Gastrocnemius medialis (tissue), 4 donors: ENCODE measurements around the gene FAM222B. TPM values are rescaled to one million over a fixed set of nuclear protein-coding genes. Genes with fewer than 3 reads are reported as not detected.

ENCODE experiments used
- ATAC-seq, 2 donors: fragments of 150-250 bp; one replicate each; pipeline ENCODE4 v1.9.1; 2016
- DNase-seq, 2 donors: peaks; one replicate each; pipeline ENCODE4 v3.0.0-alpha.2; 2019
- H3K27ac ChIP-seq, 4 donors: fragments of 200-600 bp; sonication (generic); 1 replicate in 1 of 4; 2 replicates in 3 of 4; pipeline ENCODE4 v1.5.1; 2016 to 2018; ENCODE audit warnings: mild to moderate bottlenecking in 2 of 4, moderate library complexity in 1 of 4
- H3K27me3 ChIP-seq, 3 donors: fragments of 200-600 bp; sonication (generic) in 2 of 3; 1 replicate in 1 of 3; 2 replicates in 2 of 3; pipeline versions ENCODE4 v1.5.1 to v1.6.0; 2016 to 2019; ENCODE audit warnings: mild to moderate bottlenecking in 1 of 3, moderate library complexity in 1 of 3
- H3K36me3 ChIP-seq, 2 donors: fragments of 200-600 bp; sonication (generic) in 1 of 2; one replicate each; pipeline ENCODE4 v1.5.1; 2017 to 2018
- H3K4me1 ChIP-seq, 2 donors: fragments of 200-600 bp; sonication (generic) in 1 of 2; one replicate each; pipeline ENCODE4 v1.5.1; 2016 to 2017; ENCODE audit warnings: mild to moderate bottlenecking in 2 of 2
- H3K4me3 ChIP-seq, 4 donors: fragments of 200-600 bp; sonication (generic) in 3 of 4; 1 replicate in 1 of 4; 2 replicates in 3 of 4; pipeline ENCODE4 v1.5.1; 2016 to 2019; ENCODE audit warnings: mild to moderate bottlenecking in 2 of 4
- H3K9me3 ChIP-seq, 3 donors: fragments of 200-600 bp; sonication (generic) in 2 of 3; 1 replicate in 1 of 3; 2 replicates in 2 of 3; pipeline ENCODE4 v1.5.1; 2016 to 2019
- POLR2A ChIP-seq, 2 donors: fragments of 450-650 bp; IDR thresholded peaks; one replicate each; pipeline ENCODE4 v1.6.1; 2017; ENCODE audit warnings: antibody characterized with exemption in 2 of 2, mild to moderate bottlenecking in 2 of 2, moderate library complexity in 2 of 2
- in situ Hi-C, 4 donors: fragments of 200-750 bp; cut with MboI; loops; one replicate each; pipeline versions ENCODE4 v1.15.0 to v1.8.0; 2017; ENCODE audit warnings: low sequenced_read_pairs in 4 of 4
- intact Hi-C: fragments of 100-400 bp; cut with DNase I; formaldehyde crosslinking; loops from one replicate; pipeline ENCODE4 v1.15.1; 2023; ENCODE audit warnings: low total_unique reads
- total RNA-seq, 4 donors: library from RNA; depleted of rRNA; stranded (reverse); fragments of >200 nt; gene quantifications; one replicate each; pipeline versions ENCODE4 v1.1.0 to v1.2.3, GENCODE V29; 2016
- TF ChIP-seq, protein P1 (sequence below), 5 experiments: fragments of 450-650 bp in 3 of 5; fragments of 200-600 bp in 2 of 5; sonication (generic) in 2 of 5; IDR thresholded peaks in 4 of 5; conservative IDR thresholded peaks in 1 of 5; 1 replicate in 4 of 5; 2 replicates in 1 of 5; pipeline ENCODE4 v1.5.1; 2016 to 2019; ENCODE audit warnings: antibody characterized with exemption in 5 of 5, mild to moderate bottlenecking in 3 of 5, moderate library complexity in 3 of 5

FAM222B gene
- total RNA-seq, 4 donors from 2014 or later, result 36.2 to 82.6 (median 66.8) TPM

DNA sequence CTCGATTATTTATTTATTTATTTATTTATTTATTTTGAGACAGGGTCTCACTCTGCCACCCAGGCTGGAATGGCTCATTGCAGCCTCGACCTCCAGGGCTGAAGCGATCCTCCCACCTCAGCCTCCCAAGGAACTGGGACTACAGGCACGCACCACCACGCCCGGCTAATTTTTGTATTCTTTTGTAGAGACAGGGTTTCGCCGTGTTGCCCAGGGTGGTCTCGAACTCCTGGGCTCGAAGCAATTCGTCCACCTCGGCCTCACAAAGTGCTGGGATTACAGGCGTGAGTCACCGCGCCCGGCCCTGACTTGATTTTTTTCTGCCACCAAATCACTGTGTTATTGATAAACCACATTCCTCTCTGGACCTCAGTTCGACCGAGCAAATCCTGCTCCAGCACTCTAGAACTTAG is 123.6 kb downstream of the FAM222B start:
- Histone ChIP-seq H3K36me3 (peaks cover 4 to 33% of the 10 kb centered on the region in 2 donors), H3K27ac (peak overlapping the region; percentile 86 to 90 (median 88)), H3K27me3 (peaks cover 2 to 17% (median 11%) of the 10 kb centered on the region in 3 donors), H3K9me3 (no peaks in the 10 kb centered on the region), H3K4me1 (peaks cover 31 to 33% of the 10 kb centered on the region in 2 donors), H3K4me3 (peak overlapping the region; percentile 77 to 98 (median 88))
- in situ Hi-C loops (no loop called here), intact Hi-C loops (loop anchor here (2.0 kb wide), 1 partner anchor 74 kb away; the partner anchor contains the start of gene BLTP2)
- no peak for ATAC-seq
- no peak for DNase-seq
- no peak for TF ChIP-seq POLR2A (IDR thresholded peaks at IDR 0.05)
- TF ChIP-seq, protein P1, sequence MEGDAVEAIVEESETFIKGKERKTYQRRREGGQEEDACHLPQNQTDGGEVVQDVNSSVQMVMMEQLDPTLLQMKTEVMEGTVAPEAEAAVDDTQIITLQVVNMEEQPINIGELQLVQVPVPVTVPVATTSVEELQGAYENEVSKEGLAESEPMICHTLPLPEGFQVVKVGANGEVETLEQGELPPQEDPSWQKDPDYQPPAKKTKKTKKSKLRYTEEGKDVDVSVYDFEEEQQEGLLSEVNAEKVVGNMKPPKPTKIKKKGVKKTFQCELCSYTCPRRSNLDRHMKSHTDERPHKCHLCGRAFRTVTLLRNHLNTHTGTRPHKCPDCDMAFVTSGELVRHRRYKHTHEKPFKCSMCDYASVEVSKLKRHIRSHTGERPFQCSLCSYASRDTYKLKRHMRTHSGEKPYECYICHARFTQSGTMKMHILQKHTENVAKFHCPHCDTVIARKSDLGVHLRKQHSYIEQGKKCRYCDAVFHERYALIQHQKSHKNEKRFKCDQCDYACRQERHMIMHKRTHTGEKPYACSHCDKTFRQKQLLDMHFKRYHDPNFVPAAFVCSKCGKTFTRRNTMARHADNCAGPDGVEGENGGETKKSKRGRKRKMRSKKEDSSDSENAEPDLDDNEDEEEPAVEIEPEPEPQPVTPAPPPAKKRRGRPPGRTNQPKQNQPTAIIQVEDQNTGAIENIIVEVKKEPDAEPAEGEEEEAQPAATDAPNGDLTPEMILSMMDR (IDR thresholded peaks at IDR 0.05 in 4 of 5, conservative IDR thresholded peaks at IDR 0.05 in 1 of 5), result no peak

DNA sequence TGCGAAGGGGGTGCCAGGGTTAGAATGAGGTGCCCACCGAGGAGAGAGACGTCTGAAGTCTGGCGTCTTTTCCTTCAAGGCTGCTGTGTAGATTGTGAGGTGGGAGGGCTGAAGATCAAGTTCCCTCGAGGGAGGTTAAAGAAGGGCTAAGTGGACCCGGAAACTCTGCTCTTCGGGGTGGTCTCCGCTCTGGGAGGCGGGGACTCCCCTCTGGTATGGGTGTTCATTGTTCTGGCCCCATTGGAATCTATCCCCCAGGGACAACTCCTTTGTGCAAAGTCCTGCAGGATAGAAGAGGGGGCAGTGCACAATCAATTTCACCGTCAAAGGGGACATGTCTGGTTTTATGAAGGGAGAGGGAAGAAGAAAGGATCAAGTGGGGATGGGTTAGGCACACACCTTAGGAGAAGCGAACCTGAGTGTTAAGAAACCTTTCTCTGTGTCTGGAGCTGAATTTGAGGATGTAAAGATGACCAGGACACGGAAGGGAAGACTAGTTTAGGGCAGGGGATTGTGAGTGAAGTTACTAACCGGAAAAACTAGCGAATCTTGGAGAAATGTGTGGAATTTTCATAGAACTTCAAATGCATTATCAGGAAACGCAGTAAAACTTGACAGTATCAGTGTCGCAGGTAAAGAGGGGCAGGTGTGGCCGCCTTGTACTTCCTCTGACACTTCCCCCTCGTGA is 124.1 kb downstream of the FAM222B start:
- intact Hi-C loops, result loop anchor here (2.0 kb wide), 1 partner anchor 74 kb away; the partner anchor contains the start of gene BLTP2
- Histone ChIP-seq H3K4me1 (peaks cover 31 to 33% of the 10 kb centered on the region in 2 donors), H3K9me3 (no peaks in the 10 kb centered on the region), H3K27me3 (peaks cover 2 to 17% (median 11%) of the 10 kb centered on the region in 3 donors), H3K4me3 (peak overlapping the region; percentile 48 to 98 (median 88)), H3K27ac (peak overlapping the region; percentile 86 to 90 (median 88)), H3K36me3 (peaks cover 3 to 28% of the 10 kb centered on the region in 2 donors)
- ATAC-seq, result no peak
- in situ Hi-C loops, result no loop called here
- no peak for TF ChIP-seq POLR2A (IDR thresholded peaks at IDR 0.05)
- TF ChIP-seq, protein P1 (IDR thresholded peaks at IDR 0.05 in 4 of 5, conservative IDR thresholded peaks at IDR 0.05 in 1 of 5), result no peak
- no peak for DNase-seq

DNA sequence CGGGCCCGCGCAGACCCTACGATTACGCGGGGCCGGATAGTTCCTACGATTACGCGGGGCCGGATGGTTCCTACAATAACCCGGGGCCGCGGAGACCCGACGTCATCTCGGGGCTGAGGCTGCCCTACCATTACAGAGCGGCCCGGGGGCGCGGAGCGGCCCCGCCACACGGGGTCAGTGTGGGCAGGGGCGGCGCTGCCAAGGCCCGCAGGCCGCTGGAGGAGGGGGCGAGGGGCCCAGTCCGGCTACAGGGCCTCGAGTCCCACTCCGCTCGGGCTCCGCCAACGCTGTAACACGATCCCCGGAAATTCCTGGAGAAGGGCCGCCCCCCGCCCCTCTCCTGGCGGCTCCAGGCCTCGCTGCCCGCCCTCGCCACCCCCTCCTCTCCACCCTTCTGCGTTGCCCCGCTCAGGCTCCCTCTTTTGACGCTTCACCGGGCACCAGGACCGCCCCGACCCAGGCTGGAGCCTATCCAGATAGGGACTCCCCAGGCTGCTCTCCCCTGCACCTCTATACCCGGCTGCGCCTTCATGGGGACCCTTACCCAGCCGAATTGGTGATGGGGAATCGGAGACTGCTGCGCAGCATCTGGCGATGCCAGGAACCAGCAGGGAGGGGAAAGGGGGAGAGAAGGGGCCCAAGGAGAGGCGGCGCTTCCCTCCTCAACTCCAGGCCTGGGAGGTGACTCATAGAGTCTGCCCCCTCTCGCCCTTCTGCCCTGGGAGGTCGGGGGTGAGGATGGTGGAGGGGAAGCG is 124.8 kb downstream of the FAM222B start, which contains the start of gene RAB34:
Gene RAB34, minus strand, starts transcription at position 291 of the 755 bp plus-strand sequence. CDS start 602 bp downstream, outside the sequence.
- peak in 1 of 2 donors; percentile 57 for DNase-seq
- peaks cover 0 to 21% of the 10 kb centered on the region in 2 donors for H3K36me3 ChIP-seq
- peak within 1 kb of the TSS; percentile 48 to 98 (median 70) for H3K4me3 ChIP-seq
- peaks cover 2 to 17% (median 11%) of the 10 kb centered on the region in 3 donors for H3K27me3 ChIP-seq
- no peak for ATAC-seq
- in situ Hi-C loops (no loop called here), intact Hi-C loops (loop anchor here (2.0 kb wide), 1 partner anchor 73 kb away; the partner anchor contains the start of gene BLTP2)
- H3K9me3 ChIP-seq, result no peaks in the 10 kb centered on the region
- peak; percentile 35 to 45 for TF ChIP-seq POLR2A (IDR thresholded peaks at IDR 0.05)
- TF ChIP-seq, protein P1 (IDR thresholded peaks at IDR 0.05 in 4 of 5, conservative IDR thresholded peaks at IDR 0.05 in 1 of 5), result peak in 2 of 5 experiments; percentile 24 to 37
- H3K4me1 ChIP-seq, result peaks cover 29 to 31% of the 10 kb centered on the region in 2 donors
- peak within 1 kb of the TSS; percentile 86 to 90 (median 88) for H3K27ac ChIP-seq

DNA sequence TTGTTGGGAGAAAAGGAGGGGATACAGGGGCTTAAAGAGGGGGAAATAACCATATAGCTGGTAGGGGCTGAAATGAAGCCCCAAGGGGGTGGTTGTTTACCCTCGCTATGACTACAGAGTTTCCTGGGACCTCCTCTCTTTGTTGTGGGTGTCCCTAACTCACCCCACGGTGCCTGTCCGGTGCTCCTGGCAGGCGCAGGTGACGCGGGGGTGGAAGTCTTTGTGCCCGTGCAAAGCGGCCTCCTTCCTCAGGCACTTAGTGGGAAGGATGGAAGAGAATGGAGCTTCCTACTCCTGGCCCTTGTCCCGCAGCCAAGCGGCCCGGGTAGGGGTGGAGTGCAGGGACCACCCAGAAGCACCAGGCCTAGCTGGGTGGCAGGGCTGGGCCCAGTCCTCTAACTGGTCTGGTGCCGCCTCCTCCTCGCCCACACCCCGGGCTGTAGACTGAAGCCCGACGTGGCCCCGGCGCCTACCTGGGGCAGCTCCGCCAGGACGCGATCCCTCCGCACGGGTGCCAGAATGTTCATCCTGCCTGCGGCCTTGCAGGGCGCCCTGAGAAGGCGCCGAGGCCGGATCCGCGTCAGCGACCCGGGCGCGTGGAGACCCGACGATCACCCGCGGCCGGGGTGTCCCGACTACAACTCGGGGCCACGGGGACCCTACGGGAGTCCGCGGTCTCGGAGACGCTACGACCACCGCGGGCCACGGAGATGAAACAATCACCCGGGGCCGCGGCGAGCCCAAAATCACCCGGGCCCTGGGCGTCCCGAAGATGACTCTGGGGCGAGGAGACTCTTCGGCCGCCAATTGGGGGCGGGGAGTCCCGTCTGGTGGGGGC is 125.6 kb downstream of the FAM222B start:
- intact Hi-C loops, result no loop called here
- ATAC-seq, result no peak
- Histone ChIP-seq H3K9me3 (no peaks in the 10 kb centered on the region), H3K36me3 (peaks cover 0 to 13% of the 10 kb centered on the region in 2 donors), H3K27me3 (peaks cover 2 to 17% (median 11%) of the 10 kb centered on the region in 3 donors), H3K4me3 (peak overlapping the region; percentile 48 to 64 (median 59)), H3K4me1 (peaks cover 23 to 24% of the 10 kb centered on the region in 2 donors), H3K27ac (peak overlapping the region; percentile 86 to 90 (median 88))
- in situ Hi-C loops, result no loop called here
- no peak for DNase-seq
- TF ChIP-seq, protein P1 (IDR thresholded peaks at IDR 0.05 in 4 of 5, conservative IDR thresholded peaks at IDR 0.05 in 1 of 5), result no peak
- TF ChIP-seq POLR2A (IDR thresholded peaks at IDR 0.05), result no peak
